HepG2 (cell line): Measurements from ENCODE around the gene MEGF6. TPM values are rescaled to one million over a fixed set of nuclear protein-coding genes. Genes with fewer than 3 reads are reported as not detected.

Source experiments
- ATAC-seq: fragments of 200-7000 bp; cut with Tn5 transposase; 3 replicates; pipeline ENCODE4 v1.9.1; 2020; ENCODE audit warnings: mild to moderate bottlenecking, moderate library complexity
- BruUV-seq: library from RNA; stranded (reverse); fragments of 400-500 nt; replicated peaks from 2 replicates; lab custom pipeline; 2021; lab: Mats Ljungman, UMichigan
- CTCF ChIA-PET: fragments of 300-600 bp; formaldehyde crosslinking; extraction: SDS; loops from one replicate; lab custom pipeline; 2021; ENCODE audit warnings: low total read pairs, inconsistent platforms, low intra/inter-chr PET ratio; lab: Yijun Ruan, JAX
- POLR2A ChIA-PET: fragments of 350-600 bp; sonication (Branson Sonifier 250); formaldehyde crosslinking; loops from one replicate; lab custom pipeline; 2020; ENCODE audit warnings: antibody characterized with exemption, inconsistent platforms; lab: Yijun Ruan, JAX
- DNase-seq: peaks from one replicate; pipeline ENCODE4 v3.0.0-alpha.2; 2015; ENCODE audit warnings: low spot score
- FAIRE-seq: peaks from 3 replicates; lab custom pipeline; 2011; peaks lifted over from hg19 to GRCh38; lab: Jason Lieb, UNC
- H2AFZ ChIP-seq: one replicate; pipeline ENCODE4 v1.6.1; 2011; ENCODE audit warnings: low read length, inconsistent platforms
- H3K27ac ChIP-seq: fragments of 300-600 bp; 3 replicates; pipeline ENCODE4 v1.8.0; 2011; ENCODE audit warnings: mixed run types, mild to moderate bottlenecking, mixed read lengths, low read length, inconsistent platforms; ENCODE audit not compliant: insufficient read depth; ENCODE audit errors: extremely low read length
- H3K27me3 ChIP-seq, 2 experiments: fragments of 200-600 bp in 1 of 2; 2 replicates in 1 of 2; 3 replicates in 1 of 2; pipeline versions ENCODE4 v1.6.0 to v1.8.0; 2011; ENCODE audit warnings: low read length in 2 of 2, mild to moderate bottlenecking in 2 of 2, moderate library complexity in 2 of 2, inconsistent platforms in 1 of 2; ENCODE audit not compliant: insufficient read depth in 2 of 2, control insufficient read depth in 1 of 2
- H3K36me3 ChIP-seq, 2 experiments: fragments of 200-600 bp in 1 of 2; replicated peaks in 1 of 2; 2 replicates in 1 of 2; 3 replicates in 1 of 2; pipeline versions ENCODE4 v1.5.1 to v1.8.0; 2011; ENCODE audit warnings: low read length in 2 of 2, inconsistent platforms in 1 of 2; ENCODE audit not compliant: insufficient read depth in 2 of 2, control insufficient read depth in 1 of 2
- H3K4me1 ChIP-seq: 2 replicates; pipeline ENCODE4 v1.5.1; 2012; ENCODE audit warnings: low read length, inconsistent platforms; ENCODE audit not compliant: insufficient read depth
- H3K4me2 ChIP-seq: 2 replicates; pipeline ENCODE4 v1.6.0; 2011; ENCODE audit warnings: low read depth, low read length, inconsistent platforms
- H3K4me3 ChIP-seq, 3 experiments: fragments of 200-600 bp in 1 of 3; sonication (generic), shearing (Covaris generic) in 1 of 3; replicated peaks in 1 of 3; 2 replicates each; pipeline ENCODE4 v1.5.1; 2011 to 2016; ENCODE audit warnings: low read length in 3 of 3, inconsistent platforms in 2 of 3, low read depth in 2 of 3, mild to moderate bottlenecking in 2 of 3, control low read depth in 1 of 3, mixed read lengths in 1 of 3; ENCODE audit not compliant: insufficient read depth in 1 of 3
- H3K79me2 ChIP-seq: one replicate; pipeline ENCODE4 v1.6.1; 2011; ENCODE audit warnings: low read length, inconsistent platforms; ENCODE audit not compliant: insufficient read depth
- H3K9ac ChIP-seq: 2 replicates; pipeline ENCODE4 v1.6.0; 2011; ENCODE audit warnings: mild to moderate bottlenecking, low read depth, low read length, inconsistent platforms; ENCODE audit not compliant: insufficient read depth
- H3K9me3 ChIP-seq: 2 replicates; pipeline ENCODE4 v1.5.1; 2012; ENCODE audit warnings: mild to moderate bottlenecking, low read length
- H4K20me1 ChIP-seq: 2 replicates; pipeline ENCODE4 v1.6.0; 2011; ENCODE audit warnings: inconsistent platforms, mild to moderate bottlenecking, low read length, moderate library complexity; ENCODE audit not compliant: insufficient read depth
- ADNP ChIP-seq: sonication (generic); formaldehyde crosslinking; IDR thresholded peaks from 2 replicates; pipeline ENCODE4 v1.4.0; 2020; ENCODE audit warnings: missing genetic modification reagents
- FOXA1 ChIP-seq, 2 experiments: fragments of 450-650 bp in 1 of 2; sonication (generic) in 1 of 2; formaldehyde crosslinking in 1 of 2; IDR thresholded peaks; 2 replicates each; pipeline versions ENCODE4 v1.4.0 to v1.6.1; 2016 to 2020; ENCODE audit warnings: missing genetic modification reagents in 1 of 2
- JUND ChIP-seq: sonication (generic); formaldehyde crosslinking; IDR thresholded peaks from 2 replicates; pipeline ENCODE4 v1.8.0; 2022; ENCODE audit warnings: mild to moderate bottlenecking, missing genetic modification reagents
- NFE2L1 ChIP-seq: sonication (generic); formaldehyde crosslinking; IDR thresholded peaks from 2 replicates; pipeline ENCODE4 v1.4.0; 2020; ENCODE audit warnings: missing genetic modification reagents, mild to moderate bottlenecking, borderline replicate concordance
- PHF5A ChIP-seq: IDR thresholded peaks from one replicate; pipeline ENCODE4 v1.6.1; 2018; ENCODE audit warnings: low read depth, missing genetic modification reagents; ENCODE audit not compliant: unreplicated experiment
- POLR2A ChIP-seq, 2 experiments: IDR thresholded peaks; 2 replicates each; pipeline ENCODE4 v1.6.1; 2011; ENCODE audit warnings: low read depth in 2 of 2, low read length in 2 of 2, mild to moderate bottlenecking in 1 of 2, moderate library complexity in 1 of 2; ENCODE audit not compliant: insufficient read depth in 1 of 2
- RBAK ChIP-seq: sonication (generic); formaldehyde crosslinking; IDR thresholded peaks from 2 replicates; pipeline ENCODE4 v1.5.1; 2020; ENCODE audit warnings: mild to moderate bottlenecking, missing genetic modification reagents
- RBFOX2 ChIP-seq: fragments of 200-400 bp; formaldehyde crosslinking; IDR thresholded peaks from 2 replicates; pipeline ENCODE4 v1.6.1; 2017; ENCODE audit warnings: low read depth, mild to moderate bottlenecking, low read length
- RXRA ChIP-seq: sonication (generic); formaldehyde crosslinking; IDR thresholded peaks from 2 replicates; pipeline ENCODE4 v1.5.1; 2020; ENCODE audit warnings: missing genetic modification reagents
- ZNF33A ChIP-seq: sonication (generic); formaldehyde crosslinking; IDR thresholded peaks from 2 replicates; pipeline ENCODE4 v1.5.1; 2020; ENCODE audit warnings: missing genetic modification reagents, mild to moderate bottlenecking, moderate library complexity, borderline replicate concordance
- ZNF431 ChIP-seq: sonication (generic); formaldehyde crosslinking; IDR thresholded peaks from 2 replicates; pipeline ENCODE4 v1.9.0; 2022; ENCODE audit warnings: missing genetic modification reagents, low read depth, mild to moderate bottlenecking, borderline replicate concordance
- ZNF766 ChIP-seq: sonication (generic); formaldehyde crosslinking; IDR thresholded peaks from 2 replicates; pipeline ENCODE4 v1.5.0; 2020; ENCODE audit warnings: missing genetic modification reagents, borderline replicate concordance
- ZNF772 ChIP-seq: sonication (generic); formaldehyde crosslinking; IDR thresholded peaks from 2 replicates; pipeline ENCODE4 v1.5.0; 2020; ENCODE audit warnings: mild to moderate bottlenecking, missing genetic modification reagents
- WGBS: methylation state at CpG from one replicate; pipeline ENCODE4 v1.1.6; 2017; ENCODE audit warnings: low lambda C conversion rate; 5-methylcytosine and 5-hydroxymethylcytosine counted together
- in situ Hi-C: cut with HindIII; loops from 2 replicates; pipeline ENCODE4 v1.10.0; 2017; ENCODE audit warnings: low pct_unique_long_range_greater_than_20kb; ENCODE audit not compliant: extremely low pct_ligation_motif_present
- intact Hi-C: fragments of 100-400 bp; cut with micrococcal nuclease; formaldehyde crosslinking; loops from one replicate; pipeline ENCODE4 v1.10.0; 2022; ENCODE audit not compliant: unreplicated experiment
- polyA plus RNA-seq, 8 experiments: library from polyadenylated mRNA; depleted of rRNA in 3 of 8; stranded (reverse) in 7 of 8; unstranded in 1 of 8; fragments of >200 nt; fragmentation: Illumina TruSeq in 4 of 8; extraction: Trizol in 4 of 8; gene quantifications; 2 replicates each; pipeline versions ENCODE4 v1.2.1 to v1.2.3, GENCODE V29; 2011 to 2016; ENCODE audit warnings: low read depth in 4 of 8, missing spikeins in 1 of 8, mixed read lengths in 1 of 8; ENCODE audit not compliant: insufficient read depth in 1 of 8
- total RNA-seq, 5 experiments: library from RNA; depleted of rRNA; stranded (reverse); fragments of >200 nt; fragmentation: Illumina TruSeq; extraction: Trizol; gene quantifications; 2 replicates each; pipeline ENCODE4 v1.2.3, GENCODE V29; 2016; ENCODE audit warnings: low read depth in 1 of 5

Gene MEGF6
- total and polyA plus RNA-seq, 2 of the 13 experiments (the other 11 are each of a cell fraction or from before 2014, with no cell fraction given): 1.9 TPM

DNA sequence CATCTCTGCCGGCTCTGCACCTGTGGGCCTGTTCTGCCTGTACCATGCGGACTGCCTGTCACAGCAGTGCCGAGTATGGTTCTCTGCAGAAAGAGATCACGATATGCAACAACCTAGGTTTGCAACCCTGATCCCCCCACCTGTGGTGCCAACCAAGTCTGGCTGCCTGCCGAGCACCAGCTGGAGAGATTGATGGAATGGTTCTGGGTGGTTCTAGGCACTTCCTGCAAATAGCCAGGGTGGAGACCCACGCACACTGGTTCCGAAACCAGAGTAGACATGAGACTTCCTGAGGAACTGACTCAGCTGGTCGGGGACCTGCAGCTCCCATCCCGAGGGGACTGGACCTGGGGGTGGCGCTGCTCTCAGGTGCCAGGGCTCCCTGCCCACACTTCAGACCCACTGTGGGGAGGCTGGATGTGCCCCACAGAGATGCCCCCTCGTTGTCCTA lies 18.9 kb upstream of the MEGF6 start (continued):
- peak in 1 of 2 experiments; percentile 17; a peak in 1 of 4 replicates for TF ChIP-seq POLR2A (IDR thresholded peaks at IDR 0.05; ENCODE audit: insufficient read depth in 1 of 2, low read depth in 2 of 2, low read length in 2 of 2)
- TF ChIP-seq, all 625 proteins: peak for 6

DNA sequence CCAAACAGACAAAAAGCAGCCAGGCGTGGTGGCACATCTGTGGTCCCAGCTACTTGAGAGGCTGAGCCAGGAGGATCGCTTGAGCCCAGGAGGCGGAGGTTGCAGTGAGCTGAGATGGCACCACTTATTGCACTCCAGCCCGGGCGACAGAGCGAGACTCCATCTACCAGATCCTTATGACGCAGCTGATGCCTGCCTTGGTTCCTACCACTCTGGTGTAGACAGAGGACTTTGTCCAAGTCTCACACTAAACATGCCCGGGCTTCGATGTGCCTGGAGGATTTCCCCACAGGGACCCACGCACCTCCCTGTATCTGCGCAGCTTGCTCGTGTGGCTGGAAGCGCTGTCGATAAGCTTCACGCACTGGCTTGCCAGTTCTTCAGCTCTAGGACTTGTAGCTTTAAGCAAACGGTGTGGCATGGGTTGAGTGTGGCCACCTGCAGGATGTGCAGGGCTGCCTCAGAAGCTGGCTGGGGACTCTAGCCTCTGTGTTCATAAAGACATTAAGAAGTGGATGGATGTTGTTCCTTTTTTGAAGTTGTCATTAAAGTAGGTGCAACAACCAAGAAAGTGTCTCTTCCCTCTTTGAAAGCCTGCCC lies 18.4 kb upstream of the MEGF6 start:
- Histone ChIP-seq H3K4me2 (no peak overlapping the region), H3K27me3 (no peaks in the 10 kb centered on the region), H3K27ac (no peak overlapping the region), H4K20me1 (no peaks in the 10 kb centered on the region), H3K4me1 (peaks cover 10% of the 10 kb centered on the region), H3K79me2 (peaks cover 5% of the 10 kb centered on the region), H2AFZ (no peak overlapping the region), H3K9ac (no peak overlapping the region), H3K9me3 (no peaks in the 10 kb centered on the region), H3K4me3 (no peak overlapping the region), H3K36me3 (peaks cover 29 to 47% of the 10 kb centered on the region in 2 experiments)
- CTCF ChIA-PET: no interaction called here
- FAIRE-seq: no peak
- BruUV-seq: TSS peak; percentile 48
- in situ Hi-C loops: no loop called here
- no peak for DNase-seq
- intact Hi-C loops: no loop called here
- ATAC-seq: no peak
- POLR2A ChIA-PET: interaction anchor here (1.0 to 1.1 kb wide), 2 partner anchors 37 to 158 kb away, joined by 3 read pairs; no protein-coding TSS in a partner anchor
- TF ChIP-seq FOXA1 (IDR thresholded peaks at IDR 0.05) (no peak), FOXA1 (CRISPR knock-in tag; IDR thresholded peaks at IDR 0.05) (no peak), RBFOX2 (peak; percentile 22), ZNF33A (CRISPR knock-in tag) (no peak), RBAK (CRISPR knock-in tag) (no peak), JUND (no peak), ADNP (CRISPR knock-in tag) (no peak)
- WGBS: 100% methylated on average over 3 of the region's 16 CpGs

DNA sequence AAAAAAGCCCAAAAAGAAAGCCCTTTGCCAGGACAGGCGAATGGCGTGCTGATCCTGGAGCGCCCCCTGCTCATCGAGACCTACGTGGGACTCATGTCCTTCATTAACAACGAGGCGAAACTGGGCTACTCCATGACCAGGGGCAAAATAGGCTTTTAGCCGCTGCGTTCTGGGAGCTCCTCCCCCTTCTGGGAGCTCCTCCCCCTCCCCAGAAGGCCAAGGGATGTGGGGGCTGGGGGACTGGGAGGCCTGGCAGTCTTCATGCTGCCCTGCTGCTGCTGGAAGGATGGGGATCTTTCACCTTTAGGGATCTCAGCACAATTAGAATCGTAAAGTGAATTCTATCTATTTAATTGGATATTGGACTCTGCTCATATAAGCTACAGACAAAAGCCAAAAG lies 17.1 kb upstream of the MEGF6 start:
- FAIRE-seq: no peak
- Histone ChIP-seq H2AFZ (no peak overlapping the region), H4K20me1 (no peaks in the 10 kb centered on the region), H3K4me3 (no peak overlapping the region), H3K79me2 (peaks cover 5% of the 10 kb centered on the region), H3K4me1 (peaks cover 17% of the 10 kb centered on the region), H3K4me2 (no peak overlapping the region), H3K9ac (no peak overlapping the region), H3K27me3 (no peaks in the 10 kb centered on the region)
- WGBS: 92% methylated on average over 10 of the region's 10 CpGs
- POLR2A ChIA-PET: interaction anchor here (1.0 kb wide), 1 partner anchor 38 kb away, joined by 3 read pairs; no protein-coding TSS in a partner anchor
- intact Hi-C loops: no loop called here
- no peak for TF ChIP-seq PHF5A
- TF ChIP-seq RXRA: no peak
- TF ChIP-seq ZNF766 (CRISPR knock-in tag): no peak
- TF ChIP-seq NFE2L1: no peak
- no peak for TF ChIP-seq ZNF431 (CRISPR knock-in tag)
- TF ChIP-seq ZNF772 (CRISPR knock-in tag): no peak
- TF ChIP-seq, all 625 proteins: peak for 0
- Histone ChIP-seq H3K36me3 (peaks cover 22 to 39% of the 10 kb centered on the region in 2 experiments), H3K9me3 (no peaks in the 10 kb centered on the region), H3K27ac (no peak overlapping the region)
- CTCF ChIA-PET: no interaction called here
- in situ Hi-C loops: no loop called here
- no TSS peak for BruUV-seq
- DNase-seq (no peak), ATAC-seq (no peak)
